DMS79 (cell line): ENCODE measurements around the gene LST1.
"Not testable (repeated sequence)": the region's sequence is repeated elsewhere in the genome, so short reads cannot be mapped to it uniquely, and the experiment has no call there.

Experiments used
- DNase-seq: peaks from one replicate; lab custom pipeline; 2025; lab: John Stamatoyannopoulos, UW

Gene LST1

DNA sequence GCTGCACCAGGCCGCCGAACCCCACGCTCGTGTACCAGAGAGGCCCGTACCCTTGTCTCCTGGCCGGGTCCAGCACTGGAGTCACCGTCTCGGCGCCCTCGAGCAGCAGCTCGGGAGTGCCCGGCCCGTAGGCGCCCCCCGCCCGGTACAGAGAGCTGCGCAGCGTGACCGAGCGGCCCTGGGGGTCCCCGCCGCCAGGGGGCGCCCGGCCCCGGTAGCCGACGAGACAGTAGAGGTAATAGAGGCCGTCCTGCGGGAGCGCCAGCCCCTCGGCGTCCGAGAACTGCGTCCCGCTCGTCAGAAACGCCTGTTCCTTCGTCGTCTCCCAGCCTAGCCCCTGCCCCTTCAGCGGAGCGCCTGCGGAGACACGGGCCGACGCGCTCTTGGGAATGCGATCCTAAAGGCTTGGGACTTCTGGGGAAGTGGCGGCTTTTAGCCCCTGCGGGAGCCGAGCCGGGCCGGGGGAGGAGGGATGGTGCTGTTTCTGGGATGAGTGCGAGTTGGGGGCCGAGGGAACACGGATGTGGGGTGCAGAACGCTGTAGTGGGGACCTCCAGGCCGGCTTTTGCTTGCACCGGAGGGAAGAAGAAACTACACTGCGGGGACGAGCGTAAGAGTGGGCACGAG is 5.2 kb upstream of the LST1 start:
- peak; percentile 20 for DNase-seq

DNA sequence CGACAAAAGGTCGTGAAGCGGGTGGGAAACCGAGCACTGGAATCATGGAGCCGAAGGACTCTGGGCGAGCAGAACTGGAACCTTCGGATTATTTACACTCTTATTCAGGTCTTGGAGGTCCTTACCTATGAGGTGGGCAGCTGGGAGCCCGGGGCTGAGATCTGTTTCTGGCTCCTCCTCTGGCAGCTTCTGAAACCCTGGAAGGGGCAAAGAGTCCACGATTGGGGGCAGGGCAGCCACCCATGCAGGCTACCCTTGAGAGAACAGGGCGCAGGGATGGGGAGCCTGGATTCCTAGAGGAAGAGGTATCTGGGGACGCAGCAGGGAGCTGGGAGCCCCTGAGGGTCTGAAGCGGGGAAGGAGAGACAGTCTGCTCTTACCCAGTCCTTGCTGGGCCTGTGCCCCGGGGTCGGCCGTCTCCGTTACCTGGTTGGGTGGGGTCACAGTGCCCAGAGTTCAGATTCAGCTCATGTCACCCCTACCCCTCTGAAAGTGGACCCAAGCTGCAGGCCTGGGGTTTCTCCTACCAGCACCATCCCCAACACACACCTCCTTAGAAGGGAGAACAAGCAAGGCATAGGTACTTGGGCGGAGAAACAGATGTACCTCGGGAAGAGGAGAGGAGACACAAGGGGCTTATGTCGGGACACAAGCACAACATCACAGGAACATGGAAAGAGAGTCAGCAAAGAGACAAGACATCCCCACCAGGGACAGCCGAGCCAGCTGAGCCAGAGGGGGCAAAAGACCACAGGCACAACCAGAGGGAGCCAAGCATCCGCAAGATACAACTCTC is 4.4 kb upstream of the LST1 start:
- no peak for DNase-seq

DNA sequence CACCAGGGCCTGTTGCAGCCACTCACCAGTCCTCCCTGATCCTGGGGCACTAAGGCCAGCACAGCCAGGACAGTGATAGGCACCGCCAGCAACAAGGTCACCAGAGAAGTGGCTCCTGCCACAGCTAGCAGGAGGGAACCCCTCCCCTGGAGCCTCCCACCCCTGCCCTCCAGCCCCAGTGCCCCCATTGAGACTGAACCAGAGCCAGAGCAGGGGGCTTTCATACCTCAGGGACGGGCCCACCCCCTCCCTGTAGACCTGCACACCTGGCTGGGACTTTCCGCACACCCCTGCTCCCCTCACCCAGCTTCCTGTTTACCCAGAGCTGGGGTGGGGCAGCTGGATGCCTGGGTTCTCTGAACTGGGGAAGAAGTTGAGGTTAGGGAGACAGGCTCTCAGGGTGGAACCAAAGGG is 3.8 kb upstream of the LST1 start, which contains the start of gene LTB:
TSS of gene LTB (minus strand) at position 195 of the 414 bp plus-strand sequence. CDS start at position 188, 7 bp downstream.
- no peak for DNase-seq

DNA sequence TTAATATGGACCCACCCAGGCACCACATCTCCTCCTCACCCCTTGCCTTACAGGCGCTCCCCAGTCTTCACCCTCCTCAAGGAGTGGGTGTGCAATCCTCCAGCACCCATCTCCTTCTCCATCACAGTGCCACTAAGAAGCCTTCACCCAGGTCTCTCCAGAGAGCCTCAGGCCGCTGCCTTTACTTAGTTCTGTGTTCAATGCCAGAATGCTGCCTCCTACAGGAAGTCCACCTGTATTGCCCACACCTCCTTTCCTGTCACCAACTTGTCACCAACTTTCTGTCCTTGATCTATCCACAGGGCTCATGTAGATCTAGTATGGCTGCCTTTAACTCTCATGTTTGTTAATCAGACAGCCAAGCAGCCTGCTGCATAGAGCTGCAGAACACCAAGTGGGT is 586 bp upstream of the LST1 start:
- no peak for DNase-seq

DNA sequence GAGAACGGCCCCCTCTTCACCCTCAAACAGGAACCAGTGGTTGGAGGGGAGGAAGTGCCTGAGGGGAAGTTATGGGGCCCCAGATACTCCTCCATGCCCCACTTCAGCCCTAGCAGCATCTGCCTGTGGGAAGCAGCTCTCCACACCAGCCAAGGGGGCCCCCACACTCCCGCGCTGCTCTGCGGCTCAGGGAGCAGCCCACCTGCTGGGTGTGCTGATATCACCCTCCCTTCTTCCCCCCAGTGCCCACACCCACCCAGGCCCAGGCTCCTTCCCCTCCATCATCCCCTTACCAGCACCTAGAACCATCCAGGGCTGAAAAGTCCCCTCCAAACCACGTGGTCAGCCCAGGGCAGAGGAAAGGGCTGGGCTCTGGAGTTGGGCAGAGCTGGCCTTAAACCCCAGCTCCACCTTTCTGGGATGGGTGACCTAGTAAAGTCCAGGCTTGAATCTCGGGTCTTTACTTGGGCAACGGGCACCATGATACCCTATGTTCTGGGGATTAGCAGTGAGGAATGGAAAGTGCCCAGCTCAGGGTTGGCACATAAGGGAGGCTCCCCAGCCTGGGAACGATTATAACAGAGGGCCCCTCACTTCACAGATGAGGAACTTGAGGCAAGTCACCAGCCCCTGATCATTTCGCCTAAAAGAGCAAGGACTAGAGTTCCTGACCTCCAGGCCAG is 663 bp downstream of the LST1 start:
- no peak for DNase-seq

DNA sequence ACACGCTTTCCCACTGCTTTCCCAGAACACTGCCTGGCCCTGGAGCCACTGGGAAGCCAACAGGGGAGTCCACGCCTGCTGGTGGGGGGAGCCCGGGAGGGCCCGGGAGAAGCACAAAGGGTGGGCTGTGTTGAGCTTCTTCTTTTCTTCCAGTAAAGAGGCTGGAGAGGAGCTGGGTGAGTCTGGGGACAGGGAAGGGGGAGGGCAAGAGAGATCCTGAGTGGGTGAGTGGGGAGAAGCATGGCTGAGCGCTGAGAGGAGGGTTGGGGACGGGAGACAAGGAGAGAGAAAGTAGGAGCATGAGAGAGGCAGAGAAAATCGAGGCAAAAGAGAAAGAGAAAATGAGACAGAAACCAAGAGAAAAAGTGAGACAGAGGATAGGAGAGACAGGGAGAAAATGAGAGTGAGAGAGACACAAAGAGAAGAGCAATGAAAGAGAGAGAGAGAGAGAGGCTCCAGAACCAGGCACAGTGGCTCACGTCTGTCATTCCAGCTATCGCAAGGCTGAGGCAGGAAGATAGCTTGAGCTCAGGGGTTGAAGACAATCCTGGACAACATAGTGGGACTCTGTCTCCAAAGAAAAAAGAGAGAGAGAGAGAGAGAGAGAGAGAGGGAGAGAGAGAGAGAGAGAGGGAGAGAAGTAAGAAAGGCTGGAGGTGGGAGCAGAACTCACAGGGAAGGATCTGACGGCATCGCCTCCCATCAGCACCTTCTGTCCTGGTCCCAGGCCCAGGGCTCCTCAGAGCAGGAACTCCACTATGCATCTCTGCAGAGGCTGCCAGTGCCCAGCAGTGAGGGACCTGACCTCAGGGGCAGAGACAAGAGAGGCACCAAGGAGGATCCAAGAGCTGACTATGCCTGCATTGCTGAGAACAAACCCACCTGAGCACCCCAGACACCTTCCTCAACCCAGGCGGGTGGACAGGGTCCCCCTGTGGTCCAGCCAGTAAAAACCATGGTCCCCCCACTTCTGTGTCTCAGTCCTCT is 2.0 kb downstream of the LST1 start:
- DNase-seq = no peak

DNA sequence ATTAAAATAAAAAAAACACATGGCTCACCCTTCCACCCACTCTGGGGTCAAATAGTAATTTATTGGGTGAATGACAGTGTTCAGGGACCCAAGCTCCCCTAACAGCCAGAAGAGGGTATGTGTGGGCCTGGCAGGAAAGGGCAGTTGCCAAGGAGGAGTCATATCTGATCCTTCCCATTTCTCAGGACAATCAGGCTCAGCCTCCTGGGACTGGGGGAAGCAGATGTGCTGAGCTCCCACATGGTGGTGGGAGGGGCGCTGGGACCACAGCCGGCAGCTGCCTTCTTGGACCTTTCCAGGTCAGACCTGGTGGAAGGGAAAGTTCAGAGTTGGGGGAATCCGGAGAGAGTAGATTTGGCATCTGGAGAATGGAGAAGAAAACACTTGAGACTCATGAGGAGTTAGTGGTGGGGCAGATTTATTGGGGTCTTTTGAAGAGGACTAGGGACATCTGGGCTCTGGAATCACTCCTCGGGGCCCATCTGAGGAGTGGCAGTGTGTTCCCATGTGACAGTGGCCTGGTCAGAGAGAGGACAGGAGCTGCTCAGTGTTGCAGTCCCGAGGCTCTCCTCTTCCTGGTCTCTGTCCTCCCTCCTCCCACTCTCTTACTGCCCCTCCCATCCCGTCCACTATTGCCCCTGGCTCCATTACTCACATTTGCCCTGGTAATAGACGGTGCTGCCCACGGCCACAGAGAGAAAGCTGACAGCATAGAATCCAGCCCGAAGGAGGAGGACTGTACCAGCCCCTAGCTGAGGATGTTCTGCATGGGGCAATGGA is 3.0 kb downstream of the LST1 start:
- no peak for DNase-seq

DNA sequence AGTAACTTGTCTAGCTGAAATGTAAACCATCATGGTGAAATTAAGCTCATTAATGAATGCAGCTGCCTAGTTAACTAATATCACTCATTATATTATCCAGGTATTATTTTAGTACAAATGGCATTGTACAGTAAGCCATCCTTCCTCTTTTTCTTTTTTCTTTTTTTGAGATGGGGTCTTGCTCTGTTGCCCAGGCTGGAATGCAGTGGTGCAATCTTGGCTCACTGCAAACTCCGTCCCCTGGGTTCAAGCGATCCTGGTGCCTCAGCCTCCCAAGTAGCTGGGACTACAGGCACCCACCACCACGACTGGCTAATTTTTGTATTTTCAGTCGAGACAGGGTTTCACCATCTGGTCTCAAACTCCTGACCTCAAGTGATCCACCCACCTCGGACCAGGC is 4.6 kb downstream of the LST1 start:
- DNase-seq = not testable (repeated sequence)

DNA sequence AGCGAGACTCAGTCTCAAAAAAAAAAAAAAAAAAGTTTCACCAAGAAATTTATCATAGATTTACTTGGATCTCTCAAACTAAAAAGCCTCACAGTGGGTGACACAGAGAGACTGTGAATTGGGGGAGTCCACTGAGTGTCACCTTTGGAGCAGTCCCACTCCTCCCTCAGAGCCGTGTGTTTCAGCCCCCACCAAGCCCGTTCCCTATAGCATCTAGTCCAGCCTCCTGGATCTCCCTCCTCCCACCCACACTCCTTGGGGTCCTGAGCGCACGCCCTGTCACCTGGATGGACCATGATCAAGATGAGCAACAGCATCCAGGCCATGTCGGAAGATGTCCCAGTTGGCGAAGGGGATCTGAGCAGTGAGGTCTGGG is 6.3 kb downstream of the LST1 start:
- DNase-seq = no peak

DNA sequence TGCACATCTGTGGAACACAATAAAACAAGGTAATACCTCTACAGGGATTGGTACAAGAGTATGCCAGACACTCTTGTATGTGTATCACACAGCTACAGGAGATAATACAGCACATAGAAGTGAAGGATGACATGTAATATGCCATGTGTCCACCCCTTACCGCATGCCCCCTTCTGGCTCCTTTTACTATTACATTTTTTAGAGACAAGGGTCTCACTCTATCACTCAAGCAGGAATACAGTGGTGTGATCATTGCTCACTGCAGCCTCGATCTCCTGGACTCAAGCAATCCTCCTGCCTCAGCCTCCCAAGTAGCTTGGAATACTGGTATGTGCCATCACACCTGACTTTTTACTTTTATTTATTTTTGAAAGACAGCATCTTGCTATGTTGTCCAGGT is 10.9 kb downstream of the LST1 start:
- DNase-seq = no peak

DNA sequence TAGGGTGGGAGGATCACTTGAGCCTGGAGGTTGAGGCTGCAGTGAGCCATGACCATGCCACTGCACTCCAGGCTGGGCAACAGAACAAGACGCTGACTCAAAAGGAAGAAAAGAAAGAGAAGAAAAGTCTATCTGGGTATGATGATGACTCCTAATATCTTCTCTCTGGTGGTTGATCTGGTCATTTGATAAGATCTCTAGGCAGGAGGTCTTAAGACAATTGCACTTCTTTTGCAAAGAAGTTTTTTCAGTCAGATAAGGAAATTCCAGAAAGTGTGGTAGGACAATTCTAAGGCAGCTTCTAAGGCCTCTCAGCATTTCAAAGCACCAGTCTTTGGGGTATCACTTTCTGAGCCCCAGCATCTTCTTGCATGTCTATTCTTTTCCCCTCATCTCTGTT is 21.2 kb downstream of the LST1 start:
- DNase-seq = no peak

DNA sequence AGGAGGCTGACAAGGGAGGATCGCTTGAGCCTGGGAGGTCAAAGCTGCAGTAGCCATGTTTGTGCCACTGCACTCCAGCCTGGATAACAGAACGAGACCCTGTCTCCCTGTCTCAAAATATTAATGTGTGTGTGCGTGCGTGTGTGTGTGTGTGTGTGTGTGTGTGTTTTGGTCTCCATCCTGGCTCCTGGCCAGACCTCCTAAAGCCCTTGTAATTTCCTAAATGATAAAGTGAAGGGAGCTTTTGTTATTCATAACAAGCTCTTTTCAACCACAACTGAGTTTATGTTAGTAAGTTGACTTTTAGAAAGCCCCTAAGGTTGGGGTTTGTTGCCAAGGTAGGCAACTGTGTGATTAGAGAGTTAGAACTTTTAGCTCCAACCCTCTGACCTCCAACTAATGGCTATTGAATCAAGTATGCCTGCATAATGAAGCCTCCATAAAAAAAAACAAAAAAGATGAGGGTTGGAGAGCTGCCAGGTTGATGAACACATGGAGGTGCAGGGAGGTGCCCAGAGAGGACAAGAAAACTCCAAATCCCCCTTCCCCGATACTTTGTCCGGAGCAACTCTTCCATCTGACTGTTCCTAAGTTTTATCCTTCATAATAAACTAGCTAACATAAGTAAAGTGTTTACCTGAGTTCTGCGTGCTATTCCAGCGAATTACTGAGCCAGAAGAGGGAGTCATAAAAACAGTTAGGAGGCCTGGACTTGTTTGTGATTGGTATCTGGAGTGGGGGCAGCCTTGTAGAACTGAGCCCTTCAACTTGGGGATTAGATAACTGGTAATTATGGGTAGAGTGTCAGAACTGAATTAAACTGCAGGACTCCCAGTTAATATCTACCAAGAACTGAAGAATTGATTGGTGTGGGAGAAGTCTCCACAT is 23.7 kb downstream of the LST1 start:
- DNase-seq = peak; percentile 62

DNA sequence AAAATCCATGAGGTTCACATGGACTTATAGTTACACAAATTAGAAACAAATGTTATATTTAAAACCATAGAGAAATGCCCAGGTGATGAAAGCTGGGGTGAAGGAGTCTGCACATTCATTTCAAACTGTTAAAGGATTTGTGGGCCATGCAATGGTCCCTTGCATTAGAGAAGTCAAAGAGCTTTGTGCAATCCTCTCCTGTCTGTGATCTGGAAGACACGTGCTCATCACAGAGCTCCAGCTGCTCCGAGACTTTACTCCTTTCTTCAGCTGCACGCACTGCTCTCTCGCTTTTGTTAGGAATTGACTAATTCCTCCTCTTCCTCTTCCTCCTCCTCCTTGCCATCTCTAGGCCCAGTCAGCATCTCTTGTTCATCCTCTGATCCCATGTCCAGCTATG is 24.9 kb downstream of the LST1 start:
- DNase-seq = no peak

DNA sequence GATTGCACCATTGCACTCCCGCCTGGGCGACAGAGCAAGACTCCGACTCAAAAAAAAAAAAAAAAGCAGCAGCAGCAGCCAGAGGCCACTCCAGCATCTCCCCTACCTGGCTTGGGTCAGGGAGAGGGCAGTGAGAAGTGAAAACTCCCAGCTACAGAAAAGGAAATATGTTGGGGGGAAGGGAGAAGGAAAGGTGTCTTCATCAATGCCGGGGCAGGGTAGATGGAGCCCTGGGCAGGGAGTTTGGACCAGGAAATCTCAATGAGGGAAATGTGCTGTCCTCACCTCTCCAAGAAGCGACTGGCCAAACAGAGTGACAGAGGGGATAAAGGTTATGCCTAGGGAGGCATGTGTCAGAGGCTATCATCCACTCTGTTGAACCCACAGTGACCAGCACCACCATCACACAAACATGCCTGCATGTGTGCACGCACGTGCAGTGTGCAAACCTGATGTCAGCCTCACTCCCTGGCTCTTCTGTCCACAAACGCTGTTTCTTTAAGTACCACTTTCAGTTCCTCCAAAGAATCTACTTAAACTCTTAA is 28.1 kb downstream of the LST1 start:
- no peak for DNase-seq

DNA sequence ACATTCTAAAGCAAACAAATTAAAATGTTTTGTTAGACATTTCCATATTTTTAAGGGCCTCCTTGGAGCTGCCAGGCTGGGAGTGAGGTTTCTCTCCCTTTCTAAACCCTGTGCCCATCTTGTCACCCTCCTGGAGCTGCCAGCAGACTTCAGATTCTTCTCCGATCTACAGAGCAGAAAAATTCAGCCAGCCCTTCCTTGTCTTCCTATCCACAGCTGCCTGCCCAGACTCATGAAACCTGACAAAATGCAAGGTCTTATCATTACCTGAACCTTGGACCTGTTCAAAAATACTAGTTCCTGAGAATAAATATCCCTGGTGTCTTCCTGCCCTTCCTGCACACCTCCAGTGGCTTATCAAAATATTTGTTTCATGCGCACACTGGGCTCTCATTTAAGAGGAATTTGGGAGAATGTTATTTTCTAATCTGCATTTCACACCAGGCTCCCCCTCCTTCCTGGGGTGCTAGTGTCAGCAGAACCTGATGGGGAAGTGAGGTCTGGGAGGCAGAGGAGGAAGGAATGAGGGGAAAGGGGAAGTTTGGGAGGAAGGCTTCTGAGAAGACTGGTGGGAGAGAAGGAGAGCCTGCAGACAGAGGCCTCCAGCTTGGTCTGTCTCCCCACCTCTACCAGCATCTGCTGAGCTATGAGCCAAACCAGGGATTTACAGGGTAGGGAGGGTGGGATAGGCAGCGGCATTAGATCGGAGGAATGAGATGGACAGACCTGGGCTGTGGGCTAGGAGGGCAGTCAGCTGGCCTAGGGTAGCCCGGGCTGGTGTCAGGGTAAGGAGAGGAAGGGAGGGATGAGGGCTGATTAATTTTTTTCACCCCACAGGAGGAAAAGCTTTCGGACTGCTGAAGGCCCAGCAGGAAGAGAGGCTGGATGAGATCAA is 28.9 kb downstream of the LST1 start, which contains the start of gene AIF1:
TSS of gene AIF1 (plus strand) at position 551 of the 895 bp plus-strand sequence. CDS start at position 647, 96 bp downstream.
- DNase-seq = no peak

DNA sequence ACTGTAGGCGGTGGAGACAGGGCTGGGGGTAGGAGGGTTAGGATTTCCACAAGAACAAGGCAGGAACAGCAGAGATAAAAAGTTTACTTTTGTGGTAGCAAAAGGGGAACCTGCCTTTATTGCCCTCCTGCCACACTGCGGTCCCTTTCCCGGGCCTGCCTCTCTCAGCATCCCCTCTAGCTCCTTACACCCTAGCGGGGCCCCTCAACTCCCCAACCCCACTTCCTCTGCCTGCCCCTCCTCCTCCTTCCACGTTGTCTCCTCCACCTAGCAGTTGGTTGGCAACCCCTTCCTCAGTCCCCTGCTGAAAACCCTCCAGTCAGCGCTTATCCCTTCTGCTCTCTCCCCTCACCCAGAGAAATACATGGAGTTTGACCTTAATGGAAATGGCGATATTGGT is 29.7 kb downstream of the LST1 start:
- no peak for DNase-seq

DNA sequence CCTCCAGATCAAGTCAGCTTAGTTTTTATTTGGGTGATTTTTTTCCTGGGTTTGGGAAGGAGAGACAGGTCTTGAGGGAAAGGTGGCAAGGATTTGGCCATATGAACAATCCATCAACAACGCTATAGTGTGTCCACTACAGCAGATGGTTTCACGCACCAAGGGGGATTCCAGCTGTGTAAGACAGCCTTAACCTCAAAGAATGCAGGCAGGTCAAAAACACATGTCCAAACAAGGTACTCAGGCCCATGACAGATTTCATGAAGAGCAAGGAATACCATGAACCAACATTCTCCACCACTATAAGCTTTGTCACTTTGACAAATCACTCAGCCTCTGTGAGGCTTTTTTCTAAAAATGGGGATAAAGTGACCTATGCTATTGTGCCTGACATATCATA is 30.9 kb downstream of the LST1 start:
- no peak for DNase-seq

DNA sequence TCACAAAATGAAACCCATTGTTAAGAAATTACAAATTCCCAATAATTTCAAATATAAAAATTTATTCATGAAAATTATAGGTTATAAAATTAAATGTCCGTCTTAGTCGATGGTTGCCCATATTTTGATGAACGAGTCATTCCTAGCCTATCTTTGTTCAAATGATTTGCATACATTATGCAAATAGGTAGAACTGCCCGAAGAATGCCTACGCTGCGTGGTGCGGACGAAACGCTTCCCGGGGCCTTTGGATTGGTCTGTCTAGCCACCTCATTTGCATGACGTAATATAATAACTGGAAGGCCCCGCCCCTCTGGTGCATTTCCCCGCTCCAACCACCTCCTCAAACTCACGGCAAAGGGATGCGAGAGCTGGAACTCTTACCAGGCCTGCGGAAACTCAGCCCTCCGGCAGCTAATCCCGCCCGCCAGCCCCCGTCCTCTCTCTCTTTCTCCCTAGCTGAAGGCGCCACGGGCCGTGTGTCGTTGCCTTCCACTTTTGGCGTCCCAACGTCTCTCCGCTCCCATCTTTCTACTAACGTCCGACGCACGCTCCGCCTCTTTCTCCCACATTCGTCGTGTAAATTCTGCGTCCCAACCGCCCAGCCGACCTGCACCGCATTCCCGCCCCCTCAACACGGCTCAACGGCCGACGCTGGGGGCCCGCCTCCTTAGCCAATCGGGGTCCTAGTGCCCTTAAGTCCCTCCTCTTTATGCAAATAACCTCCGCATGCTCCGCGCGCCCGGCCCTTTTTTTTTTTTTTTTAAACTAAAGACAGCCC is 33.9 kb downstream of the LST1 start:
- DNase-seq = peak; percentile 98
